Measurements from ENCODE around the gene S100A3. TPM values are rescaled to one million over a fixed set of nuclear protein-coding genes. Genes with fewer than 3 reads are reported as not detected.
A peak's percentile ranks its signal among the peaks of the same experiment; 100 is the strongest.
"Not testable (repeated sequence)": the region's sequence is repeated elsewhere in the genome, so short reads cannot be mapped to it uniquely, and the experiment has no call there.

Gene S100A3
- total RNA-seq, 1 donor from 2014 or later, result 0.72 TPM

DNA sequence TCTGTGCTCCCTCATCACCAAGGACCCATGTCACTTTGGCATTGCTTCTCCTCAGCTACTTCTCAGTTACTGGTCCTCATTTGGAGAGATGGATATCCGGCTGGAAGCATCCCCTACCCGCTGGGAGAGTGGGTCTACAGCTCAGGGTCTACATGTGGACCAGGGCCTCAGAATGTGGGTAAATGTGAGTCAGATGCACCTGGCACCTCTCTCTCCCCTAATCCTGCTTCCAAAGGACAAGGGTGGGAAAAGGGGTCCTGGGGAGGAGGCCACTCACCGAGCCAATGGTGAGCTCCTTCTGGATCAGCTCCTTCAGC is 14.2 kb downstream of the S100A3 start:
- DNase-seq, result no peak

DNA sequence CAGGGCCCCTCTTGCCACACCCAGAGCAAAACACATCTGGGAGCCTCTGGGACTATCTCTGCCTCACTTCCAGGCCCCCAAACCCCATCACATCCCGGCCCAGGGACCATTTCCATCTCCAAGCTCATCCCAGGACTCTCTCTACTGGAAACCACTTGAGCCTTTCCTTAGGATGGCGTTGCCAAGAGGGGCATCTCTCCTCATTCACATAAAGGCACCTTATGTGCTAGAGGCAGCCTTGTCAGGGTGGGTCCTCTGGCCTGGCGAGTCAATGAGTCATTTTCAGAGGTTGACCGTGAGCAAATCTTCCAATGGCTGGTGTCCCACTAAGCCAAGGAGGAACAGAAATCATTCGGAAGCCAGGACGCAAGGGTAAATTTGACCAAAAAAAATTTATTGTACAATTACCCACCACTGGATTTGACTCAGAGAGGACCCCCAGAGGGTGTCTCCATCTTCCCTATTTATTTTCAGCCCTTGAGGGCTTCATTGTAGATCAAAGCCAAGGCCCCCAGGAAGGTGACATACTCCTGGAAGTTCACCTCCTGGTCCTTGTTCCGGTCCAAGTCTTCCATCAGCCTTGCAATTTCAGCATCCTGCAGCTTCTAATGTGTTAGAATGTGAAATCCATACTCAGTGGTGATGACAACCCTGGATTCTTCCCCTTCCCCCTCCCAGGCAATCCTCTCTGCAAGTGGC is 14.7 kb downstream of the S100A3 start:
- DNase-seq, result no peak

DNA sequence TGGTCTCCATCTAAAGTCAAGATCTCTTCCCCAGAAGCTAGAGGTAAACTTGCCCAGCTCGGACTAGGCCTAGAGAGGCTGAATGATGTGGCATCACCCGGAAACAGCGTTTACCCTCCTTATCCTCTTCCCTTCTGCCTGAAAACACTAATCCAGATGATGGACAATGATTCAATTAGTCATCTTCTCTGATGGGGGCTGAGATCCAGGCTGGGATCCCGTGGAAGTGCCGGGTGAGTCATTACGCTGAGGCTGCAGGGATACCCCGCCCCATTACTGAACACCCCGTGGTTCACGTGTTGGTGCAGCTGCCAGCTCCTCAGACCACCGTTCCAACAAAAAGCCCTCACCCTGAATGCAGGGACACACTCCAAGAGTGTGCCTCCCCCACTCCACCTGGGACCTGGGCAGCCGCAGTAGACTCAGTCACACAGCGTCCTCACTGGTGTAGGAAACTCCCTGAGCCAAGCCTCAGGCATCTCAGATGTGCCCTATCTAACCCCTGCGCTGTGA is 15.3 kb downstream of the S100A3 start:
- DNase-seq, result peak; percentile 39

DNA sequence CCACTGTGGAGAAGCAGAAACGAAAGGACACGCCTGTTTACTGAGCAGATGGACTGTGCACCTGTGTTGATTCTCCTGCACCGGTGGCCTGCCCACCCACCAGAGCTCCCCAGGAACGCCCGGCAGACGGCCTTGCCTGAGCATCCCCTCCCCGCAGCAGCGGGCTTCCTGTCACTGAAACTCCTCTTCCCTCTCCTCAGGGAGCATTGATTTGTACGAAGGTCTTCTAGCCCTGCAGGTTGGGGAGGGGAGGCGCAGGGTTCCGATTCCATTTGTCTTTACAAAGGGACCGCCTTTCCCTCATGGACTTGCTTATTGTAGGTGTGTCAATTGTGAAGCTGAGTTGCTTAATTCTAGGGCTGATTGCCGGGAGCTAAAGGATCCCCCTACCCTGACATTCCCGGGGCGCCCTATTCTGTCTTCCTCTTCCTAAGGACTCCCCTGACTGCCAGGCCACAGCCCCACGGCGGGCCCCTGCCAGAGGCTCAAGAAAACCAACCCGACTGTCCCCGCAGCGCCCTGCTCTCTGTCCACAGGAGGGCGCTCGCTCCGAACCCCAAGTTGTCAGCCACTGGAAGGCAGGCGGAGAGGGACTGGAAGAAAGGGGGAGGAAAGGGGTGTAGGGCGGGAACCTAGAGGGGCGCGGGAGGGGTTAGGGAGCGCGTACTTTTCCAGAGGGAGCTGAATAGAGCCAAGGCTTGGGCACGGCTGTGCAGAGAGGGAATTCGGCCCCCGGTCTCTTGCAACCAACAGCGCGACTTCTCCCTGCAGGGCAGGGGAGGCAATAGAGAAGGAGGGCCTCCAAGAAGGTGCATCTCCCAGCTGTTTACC is 16.1 kb downstream of the S100A3 start:
- DNase-seq, result peak; percentile 96

DNA sequence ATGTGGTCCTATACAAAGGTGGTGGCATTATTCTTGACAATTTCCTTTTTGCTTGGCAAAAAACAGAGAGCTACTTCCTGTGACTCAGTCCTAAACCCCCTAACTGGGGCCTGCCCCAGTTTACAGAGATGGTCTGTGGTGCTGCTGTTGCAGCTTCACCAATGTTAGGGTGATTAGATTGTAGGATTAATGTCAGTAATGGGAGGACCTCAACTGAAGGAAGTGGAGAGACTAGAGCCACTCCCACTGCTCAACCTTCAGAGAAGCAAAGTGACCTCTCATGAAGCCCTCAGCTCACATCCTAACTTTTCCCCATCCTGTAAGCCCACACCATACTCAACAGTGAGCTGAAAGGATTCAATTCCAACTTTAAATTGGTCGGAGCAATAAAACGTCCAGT is 16.9 kb downstream of the S100A3 start:
- DNase-seq, result no peak

DNA sequence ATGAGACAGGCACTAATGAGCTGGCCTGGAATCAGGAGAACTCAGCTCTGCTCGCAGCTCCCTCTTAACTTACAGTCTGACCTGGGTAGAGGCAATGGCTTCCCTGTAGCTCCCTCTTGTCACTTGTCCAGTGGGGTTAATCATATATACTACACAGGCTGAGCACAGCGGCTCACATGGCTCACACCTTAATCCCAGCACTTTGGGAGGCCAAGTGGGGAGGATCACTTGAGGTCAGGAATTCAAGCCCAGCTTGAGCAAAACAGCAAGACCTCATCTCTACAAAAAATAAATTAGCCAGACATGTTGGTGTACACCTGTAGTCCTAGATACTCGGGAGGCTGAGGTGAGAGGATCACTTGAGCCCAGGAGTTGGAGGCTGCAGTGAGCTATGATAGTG is 17.4 kb downstream of the S100A3 start:
- no peak for DNase-seq

DNA sequence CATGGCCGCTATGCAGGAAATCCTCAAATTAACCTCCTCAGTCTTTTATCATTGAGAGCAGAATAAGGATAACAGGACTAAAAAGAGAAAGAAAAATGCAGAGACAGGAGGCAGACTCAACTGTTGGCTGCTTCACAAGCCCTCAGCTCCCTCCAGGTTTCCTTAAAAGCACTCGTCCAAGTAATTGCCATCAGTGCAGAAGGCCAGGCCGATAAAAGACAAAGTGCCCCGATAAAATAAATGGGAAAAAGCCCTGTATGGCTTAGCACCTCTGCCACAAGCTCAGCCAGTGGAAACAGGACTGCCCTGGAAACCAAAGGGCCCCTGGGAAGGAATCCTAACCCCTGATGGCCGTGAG is 21.4 kb downstream of the S100A3 start:
- DNase-seq, result no peak

DNA sequence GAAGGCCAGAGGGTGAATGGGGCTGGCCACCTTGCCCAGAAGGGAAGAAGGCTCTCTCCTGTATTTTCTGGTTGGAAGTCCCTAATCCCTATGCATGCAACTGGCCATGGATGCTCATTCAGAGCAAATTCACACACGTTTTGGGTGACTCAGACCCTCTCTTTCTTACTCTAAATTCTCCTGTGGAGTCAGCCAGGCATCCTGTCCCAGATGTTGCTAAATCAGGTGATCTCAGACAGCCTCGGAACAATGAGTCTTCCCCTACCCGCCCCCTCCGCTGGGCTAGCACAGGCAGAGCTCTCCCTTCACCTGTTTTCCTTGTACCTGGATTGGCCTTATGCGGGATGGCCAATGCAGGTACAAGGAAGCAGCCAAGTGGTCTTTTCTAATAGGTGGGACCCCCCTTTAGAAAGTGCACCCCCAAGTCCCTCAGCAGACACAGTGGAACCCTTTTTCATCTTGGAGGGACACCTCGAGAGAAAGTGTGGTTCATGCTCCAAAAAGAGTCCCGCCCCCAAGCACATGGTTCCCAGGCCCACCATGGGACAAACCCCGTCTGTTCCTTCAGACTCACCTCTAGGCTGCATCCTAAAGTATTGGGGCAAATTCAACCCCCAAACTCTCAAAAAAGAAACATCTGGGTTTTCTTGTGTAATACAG is 21.9 kb downstream of the S100A3 start:
- DNase-seq, result no peak

DNA sequence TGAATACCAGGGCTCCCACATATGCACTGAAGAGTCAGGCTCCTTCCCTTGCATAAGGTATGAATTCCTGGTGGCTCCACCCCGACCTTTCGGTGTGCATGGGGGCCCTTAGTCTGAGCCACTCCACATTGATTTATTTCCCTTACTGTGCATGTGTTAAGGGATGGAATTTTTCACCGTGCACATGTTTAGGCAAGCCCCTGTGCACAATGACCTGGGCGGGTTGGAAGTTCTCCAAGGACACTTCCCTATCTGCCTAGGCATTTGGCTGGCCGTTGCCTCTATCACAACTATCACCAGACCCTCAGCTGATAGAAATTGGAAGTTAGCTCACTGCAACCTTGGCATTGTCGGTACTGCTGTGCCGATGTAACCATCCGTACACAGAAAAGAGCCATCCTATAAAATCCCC is 22.9 kb downstream of the S100A3 start:
- DNase-seq, result no peak

DNA sequence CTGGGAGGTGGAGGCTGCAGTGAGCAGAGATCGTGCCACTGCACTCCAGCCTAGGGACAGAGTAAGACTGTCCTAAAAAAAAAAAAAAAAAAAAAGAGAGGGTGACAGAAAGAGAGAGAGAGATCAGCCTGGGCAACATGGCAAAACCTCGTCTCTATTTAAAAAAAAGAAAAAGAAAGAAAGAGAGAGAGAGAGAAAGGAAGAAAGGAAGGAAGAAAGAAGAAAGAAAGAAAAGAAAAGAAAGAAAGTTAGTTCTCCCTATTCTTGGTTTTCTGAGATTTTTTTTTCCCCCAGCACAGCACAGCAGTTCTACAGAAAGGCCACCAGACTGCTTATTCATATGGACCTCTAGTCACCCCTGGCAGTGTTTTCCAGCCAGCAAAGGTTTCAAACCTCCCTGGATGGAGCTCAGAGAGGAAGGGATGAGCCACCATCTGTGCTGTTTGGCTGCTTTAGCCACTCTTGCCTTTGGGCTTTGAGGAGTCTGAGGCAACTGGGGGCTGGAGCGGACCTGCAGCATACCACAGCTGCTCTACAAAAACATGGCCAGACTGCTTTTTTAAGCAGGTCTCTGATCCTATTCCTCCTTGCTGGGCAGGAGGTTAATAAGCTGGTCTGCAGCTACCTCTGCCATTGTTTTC is 23.9 kb downstream of the S100A3 start:
- no peak for DNase-seq

DNA sequence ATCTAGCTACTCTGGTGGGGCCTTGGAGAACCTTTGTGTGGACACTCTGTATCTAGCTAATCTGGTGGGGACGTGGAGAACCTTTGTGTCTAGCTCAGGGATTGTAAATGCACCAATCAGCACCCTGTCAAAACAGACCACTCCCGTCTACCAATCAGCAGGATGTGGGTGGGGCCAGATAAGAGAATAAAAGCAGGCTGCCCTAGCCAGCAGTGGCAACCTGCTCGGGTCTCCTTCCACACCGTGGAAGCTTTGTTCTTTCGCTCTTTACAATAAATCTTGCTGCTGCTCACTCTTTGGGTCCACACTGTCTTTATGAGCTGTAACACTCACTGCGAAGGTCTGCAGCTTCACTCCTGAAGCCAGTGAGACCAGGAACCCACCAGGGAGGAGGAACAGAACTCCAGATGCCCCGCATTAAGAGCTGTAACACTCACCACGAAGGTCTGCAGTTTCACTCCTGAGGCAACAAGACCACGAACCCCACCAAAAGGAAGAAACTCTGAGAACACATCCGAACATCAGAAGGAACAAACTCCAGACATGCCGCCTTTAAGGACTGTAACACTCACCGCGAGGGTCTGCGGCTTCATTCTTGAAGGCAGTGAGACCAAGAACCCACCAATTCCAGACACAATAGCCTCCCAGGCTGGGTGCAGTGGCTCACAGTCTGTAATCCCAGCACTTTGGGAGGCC is 26.6 kb downstream of the S100A3 start:
- not testable (repeated sequence) for DNase-seq

DNA sequence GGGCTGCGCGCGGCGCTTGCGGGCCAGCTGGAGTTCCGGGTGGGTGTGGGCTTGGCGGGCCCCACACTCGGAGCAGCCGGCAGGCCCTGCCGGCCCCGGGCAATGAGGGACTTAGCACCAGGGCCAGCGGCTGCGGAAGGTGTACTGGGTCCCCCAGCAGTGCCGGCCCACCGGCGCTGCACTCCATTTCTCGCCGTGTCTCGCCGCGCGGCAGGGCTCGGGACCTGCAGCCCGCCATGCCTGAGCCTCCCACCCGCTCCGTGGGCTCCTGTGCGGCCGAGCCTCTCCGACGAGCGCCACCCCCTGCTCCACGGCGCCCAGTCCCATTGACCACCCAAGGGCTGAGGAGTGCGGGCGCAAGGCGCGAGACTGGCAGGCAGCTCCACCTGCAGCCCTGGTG is 27.2 kb downstream of the S100A3 start:
- DNase-seq, result not testable (repeated sequence)

DNA sequence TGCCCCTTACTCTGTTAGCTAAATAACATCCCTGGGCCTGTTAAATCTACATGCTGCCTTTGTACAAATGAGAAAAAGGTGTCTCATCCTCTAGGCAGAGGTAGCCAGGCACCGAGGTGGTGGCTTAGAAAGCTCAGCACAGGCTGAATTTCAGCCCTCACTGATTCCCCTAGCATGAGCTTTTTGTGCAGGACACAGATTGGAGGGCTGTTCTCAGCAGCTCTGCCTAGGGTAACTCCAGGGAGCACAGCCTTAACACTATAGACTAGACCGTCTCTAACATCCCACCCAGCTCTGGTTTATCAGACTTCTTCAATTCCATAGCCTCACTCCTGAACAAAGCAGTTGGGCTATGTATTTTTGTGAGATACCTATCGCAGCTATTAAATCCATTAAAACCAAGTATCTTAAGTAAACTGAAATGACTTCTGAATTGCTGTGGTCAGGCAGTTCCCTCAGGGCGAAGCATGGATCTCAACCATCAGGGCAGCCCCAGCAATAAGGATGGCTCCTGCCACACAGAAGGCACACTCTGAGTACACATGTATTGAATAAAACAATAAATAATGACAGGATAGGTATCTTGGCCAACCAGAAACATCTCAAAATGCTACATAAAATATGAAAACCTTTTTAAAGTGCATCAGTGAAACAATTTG is 28.1 kb downstream of the S100A3 start:
- no peak for DNase-seq

DNA sequence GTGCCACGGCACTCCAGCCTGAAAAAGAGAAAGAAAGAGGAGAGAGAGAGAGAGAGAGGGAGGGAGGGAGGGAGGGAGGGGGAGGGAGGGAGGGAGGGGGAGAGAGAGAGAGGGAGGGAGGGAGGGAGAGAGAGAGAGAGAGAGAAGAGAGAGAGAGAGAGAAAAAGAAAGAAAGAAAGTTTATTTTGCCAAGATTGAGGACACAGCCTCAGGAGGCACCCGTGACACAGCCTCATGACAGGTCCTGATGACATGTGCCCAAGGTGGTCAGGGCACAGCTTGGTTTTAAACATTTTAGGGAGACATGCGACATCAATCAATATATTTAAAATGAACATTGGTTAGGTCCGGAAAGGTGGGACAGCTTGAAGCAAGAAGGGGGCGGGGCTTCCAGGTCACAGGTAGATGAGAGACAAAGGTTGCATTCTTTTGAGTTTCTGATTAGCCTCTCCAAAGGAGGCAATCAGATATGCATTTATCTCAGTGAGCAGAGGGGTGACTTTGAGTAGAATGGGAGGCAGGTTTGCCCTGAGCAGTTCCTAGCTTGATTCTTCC is 28.8 kb downstream of the S100A3 start:
- DNase-seq, result not testable (repeated sequence)

DNA sequence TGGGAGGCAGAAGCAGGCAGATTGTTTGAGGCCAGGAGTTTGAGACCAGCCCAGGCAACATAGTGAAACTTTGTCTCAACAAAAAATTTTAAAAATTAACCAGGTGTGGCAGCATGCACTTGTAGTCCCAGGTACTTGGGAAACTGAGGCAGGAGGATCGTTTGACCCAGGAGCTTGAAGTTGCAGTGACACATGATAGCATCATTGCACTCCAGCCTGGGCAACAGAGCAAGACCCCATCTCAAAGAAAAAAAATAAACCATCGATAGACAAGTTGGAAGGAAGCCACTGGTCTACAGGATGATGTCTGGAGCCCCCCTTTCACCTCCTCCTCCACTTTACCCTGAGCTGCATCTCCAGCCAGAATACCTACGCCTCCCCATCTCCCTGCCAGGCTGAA is 29.8 kb downstream of the S100A3 start:
- no peak for DNase-seq

DNA sequence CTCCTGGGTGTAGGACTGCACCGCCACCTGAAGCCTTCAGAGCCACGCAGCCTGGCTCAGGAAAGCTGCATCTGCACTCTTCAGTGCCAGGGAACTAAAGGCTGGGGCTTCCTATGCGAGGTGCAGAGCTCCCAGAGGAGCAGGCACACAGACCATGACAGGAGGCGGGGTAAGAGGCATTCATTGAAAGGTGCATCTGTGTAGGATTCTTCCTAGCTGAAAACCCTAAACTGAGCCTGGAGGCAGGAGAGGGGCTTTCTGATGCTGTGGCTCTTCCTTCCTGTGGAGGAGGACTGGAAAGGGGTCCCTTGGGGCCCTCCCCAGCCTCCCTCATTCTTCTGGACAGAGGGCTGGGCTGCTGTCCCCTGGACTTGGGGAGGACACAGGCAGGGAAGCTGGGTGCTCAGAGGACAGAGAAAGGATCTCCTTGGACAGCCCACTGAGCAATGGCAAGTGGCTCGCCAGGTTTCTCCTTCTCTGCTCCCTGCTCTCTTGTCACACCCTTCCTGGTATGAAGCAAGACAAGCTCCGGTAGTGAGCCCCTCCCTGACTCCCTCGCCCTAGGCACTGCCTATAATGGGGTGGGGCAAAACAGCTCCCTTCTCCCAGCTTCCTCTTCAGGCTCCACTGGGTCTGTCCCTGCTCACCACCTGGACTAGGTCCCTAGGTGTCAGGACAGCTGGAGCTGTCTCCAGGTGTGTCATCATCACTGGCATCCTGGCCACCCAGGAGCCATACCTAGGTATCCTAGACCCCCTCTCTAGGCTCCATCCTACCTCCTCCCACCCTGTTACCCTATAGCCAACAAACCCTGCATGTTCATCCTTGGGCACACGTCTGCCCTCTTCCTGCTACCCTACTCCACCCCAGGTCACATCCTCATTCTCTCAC is 33.3 kb downstream of the S100A3 start:
- no peak for DNase-seq

DNA sequence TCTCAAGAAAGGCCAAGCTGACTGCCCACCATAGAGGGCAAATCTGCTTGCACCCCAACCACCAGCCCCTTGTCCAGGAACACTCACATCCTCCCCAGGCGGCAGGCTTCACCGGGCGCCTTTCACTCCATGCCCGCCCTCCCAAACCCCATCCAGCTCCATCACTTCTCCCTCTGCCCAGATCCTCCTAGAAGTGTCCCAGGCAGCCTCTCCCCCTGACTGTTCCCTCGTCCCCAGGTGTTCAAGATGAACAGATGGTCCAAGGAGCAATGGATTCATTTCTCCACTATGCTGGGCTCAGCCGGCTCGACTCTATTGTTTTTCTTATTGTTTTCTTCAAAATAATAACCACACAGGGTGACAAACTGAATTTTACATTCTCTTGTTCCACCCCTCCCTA is 35.4 kb downstream of the S100A3 start:
- no peak for DNase-seq

DNA sequence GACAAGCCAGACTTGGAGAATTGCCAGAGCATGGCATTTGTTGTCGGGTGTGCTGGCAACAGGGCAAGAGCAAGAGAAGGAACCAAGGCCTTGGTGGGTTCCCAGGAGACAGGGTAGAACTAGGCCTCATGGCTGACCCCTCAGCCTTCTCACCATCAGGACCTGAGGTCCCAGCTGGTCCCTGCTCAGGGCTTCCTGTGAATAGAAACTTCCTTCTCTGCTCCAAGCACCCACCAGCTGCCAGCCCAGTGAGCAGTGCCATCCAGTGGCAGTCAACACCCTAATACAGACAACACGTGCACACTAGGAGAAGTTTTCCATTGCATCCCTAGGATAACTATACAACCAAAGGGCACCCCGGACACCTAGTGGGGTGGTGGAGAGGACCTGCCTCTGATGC is 36.0 kb downstream of the S100A3 start:
- DNase-seq, result peak; percentile 25

DNA sequence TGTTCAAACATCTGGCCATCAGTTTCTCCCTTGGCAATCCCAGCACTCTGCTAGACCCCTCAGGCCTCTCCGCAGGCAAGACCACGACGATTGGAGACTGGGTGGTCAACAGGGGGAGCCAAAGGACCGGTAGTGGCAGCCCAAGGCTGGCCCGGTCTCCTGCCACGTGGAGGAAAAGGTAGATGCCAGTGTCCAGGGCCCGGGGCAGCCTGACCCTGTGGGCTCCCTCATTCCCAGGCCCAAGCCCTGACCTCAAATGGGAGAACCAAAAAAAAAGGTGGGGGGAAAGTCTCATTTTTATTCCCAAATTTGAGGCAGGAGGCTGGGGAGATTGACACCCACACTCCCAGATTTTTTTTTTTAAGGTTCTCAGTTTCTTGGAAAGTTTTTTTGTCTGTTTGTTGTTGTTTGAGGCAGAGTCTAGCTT is 38.1 kb downstream of the S100A3 start:
- DNase-seq, result peak; percentile 89

DNA sequence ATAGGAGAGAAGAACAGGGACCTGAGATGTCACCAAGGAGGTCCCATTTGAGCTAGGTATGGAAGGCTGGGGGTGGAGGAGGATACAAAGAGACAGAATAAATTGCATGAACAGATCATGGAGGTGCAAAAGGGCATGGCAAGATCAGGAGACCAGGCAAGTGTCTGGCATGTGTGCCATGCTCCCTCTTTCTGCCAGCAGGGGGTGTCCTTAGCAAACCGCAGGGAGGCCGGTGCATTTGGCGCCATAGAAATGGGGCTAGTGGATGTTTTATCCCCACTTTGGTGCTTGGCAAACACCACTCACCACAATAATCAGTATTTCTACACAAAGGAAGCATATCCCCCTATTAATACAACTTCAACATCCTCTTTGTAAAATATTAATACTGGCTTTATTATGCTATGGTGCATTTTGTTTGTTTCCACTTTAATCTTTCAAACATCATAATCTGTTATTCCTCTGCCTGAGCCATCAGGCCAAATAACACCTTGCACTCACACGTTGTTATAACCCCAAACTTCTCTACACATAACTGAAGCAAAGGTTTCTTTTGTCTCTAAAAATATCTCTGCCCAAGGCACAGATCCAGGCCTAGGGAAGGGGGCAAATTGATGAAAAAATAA is 39.2 kb downstream of the S100A3 start:
- DNase-seq, result peak; percentile 33
